ENCODE measurements around the gene CFAP298. TPM values are rescaled to one million over a fixed set of nuclear protein-coding genes. Genes with fewer than 3 reads are reported as not detected.
A peak's percentile ranks its signal among the peaks of the same experiment; 100 is the strongest.
"Not testable (repeated sequence)": the region's sequence is repeated elsewhere in the genome, so short reads cannot be mapped to it uniquely, and the experiment has no call there.

Gene CFAP298
- 10 to 100 TPM; 39.5 to 60.7 (median 43.5) TPM for total RNA-seq

GRCh38 chr21:32612075-32612998 lies at the start of gene CFAP298:
Gene CFAP298 (minus strand): TSS chr21:32612377. CDS start chr21:32612243, 134 bp downstream.
- peaks cover 8 to 11% of the 10 kb centered on the region in 2 donors for H3K4me1 ChIP-seq
- intact Hi-C loops (cut with DNase I): no loop called here
- no peaks in the 10 kb centered on the region for H3K27me3 ChIP-seq
- H3K9me3 ChIP-seq: no peaks in the 10 kb centered on the region
- H3K36me3 ChIP-seq: peaks cover 7 to 12% of the 10 kb centered on the region in 2 donors
- H3K27ac ChIP-seq: peak within 1 kb of the TSS; percentile 91 to 95 (median 94)
- peak; percentile 94 for DNase-seq
- 0 to 1% methylated on average over 30 to 61 of the region's 81 CpGs for WGBS, 2 donors
- H3K4me3 ChIP-seq (replicated peaks in 1 of 3): peak within 1 kb of the TSS; percentile 93 to 97 (median 94)
- TF ChIP-seq CTCF (IDR thresholded peaks at IDR 0.05) (no peak), POLR2A (IDR thresholded peaks at IDR 0.05) (peak in 1 of 2 donors; percentile 65)

- Histone ChIP-seq H3K4me1 (peaks cover 42 to 45% of the 10 kb centered on the region in 2 donors), H3K27ac (peak overlapping the region; percentile 77 to 90 (median 87)), H3K36me3 (peaks cover 15 to 28% of the 10 kb centered on the region in 2 donors)
- peak; percentile 84 to 89 for DNase-seq
- intact Hi-C loops (cut with DNase I); H3K4me3 ChIP-seq (replicated peaks in 1 of 3); H3K27me3 ChIP-seq; H3K9me3 ChIP-seq: not testable (repeated sequence)
- TF ChIP-seq POLR2A (IDR thresholded peaks at IDR 0.05): peak in 1 of 2 donors; percentile 40
- 32 to 47% methylated on average over 13 of the region's 13 CpGs for WGBS, 2 donors
Observed at GRCh38 chr21:32661026-32661782, 49.0 kb upstream of the CFAP298 start.

- H3K36me3 ChIP-seq: peaks cover 0 to 3% of the 10 kb centered on the region in 2 donors
- no peaks in the 10 kb centered on the region for H3K27me3 ChIP-seq
- TF ChIP-seq POLR2A (IDR thresholded peaks at IDR 0.05) (no peak), CTCF (IDR thresholded peaks at IDR 0.05) (no peak)
- WGBS, 2 donors: 78 to 85% methylated on average over 8 to 9 of the region's 9 CpGs
- H3K9me3 ChIP-seq: no peaks in the 10 kb centered on the region
- H3K4me1 ChIP-seq: peaks cover 42 to 45% of the 10 kb centered on the region in 2 donors
- no peak overlapping the region for H3K4me3 ChIP-seq (replicated peaks in 1 of 3)
- intact Hi-C loops (cut with DNase I): no loop called here
- peak overlapping the region; percentile 51 to 90 (median 77) for H3K27ac ChIP-seq
- peak; percentile 42 to 52 for DNase-seq
Observed at GRCh38 chr21:32658524-32658923, 46.3 kb upstream of the CFAP298 start.

- TF ChIP-seq POLR2A (IDR thresholded peaks at IDR 0.05): no peak
- peak in 5 of 6 experiments; percentile 28 to 67 (median 60) for TF ChIP-seq CTCF (IDR thresholded peaks at IDR 0.05)
- DNase-seq: peak in 1 of 2 donors; percentile 19
- Histone ChIP-seq H3K36me3 (peaks cover 3 to 4% of the 10 kb centered on the region in 2 donors), H3K4me1 (peaks cover 5% of the 10 kb centered on the region in 2 donors), H3K27ac (no peak overlapping the region), H3K4me3 (replicated peaks in 1 of 3) (no peak overlapping the region), H3K27me3 (no peaks in the 10 kb centered on the region), H3K9me3 (no peaks in the 10 kb centered on the region)
- 85 to 87% methylated on average over 2 of the region's 2 CpGs for WGBS, 2 donors
- intact Hi-C loops (cut with DNase I): loop anchor here (5.0 kb wide), 1 partner anchor 174 kb away; no protein-coding TSS in a partner anchor
Observed at GRCh38 chr21:32653326-32653901, 41.2 kb upstream of the CFAP298 start.

- H3K4me3 ChIP-seq (replicated peaks in 1 of 3): no peak overlapping the region
- no peak overlapping the region for H3K27ac ChIP-seq
- intact Hi-C loops (cut with DNase I): no loop called here
- no peaks in the 10 kb centered on the region for H3K4me1 ChIP-seq
- no peak for TF ChIP-seq POLR2A (IDR thresholded peaks at IDR 0.05)
- TF ChIP-seq CTCF (IDR thresholded peaks at IDR 0.05): no peak
- DNase-seq: no peak
- no peaks in the 10 kb centered on the region for H3K27me3 ChIP-seq
- H3K9me3 ChIP-seq: no peaks in the 10 kb centered on the region
- H3K36me3 ChIP-seq: peaks cover 3 to 4% of the 10 kb centered on the region in 2 donors
Observed at GRCh38 chr21:32648165-32648564, 36.0 kb upstream of the CFAP298 start.

All from thyroid gland (tissue), 4 donors.